IMR-90 (cell line): ENCODE data around the gene SPPL2B. TPM values are rescaled to one million over a fixed set of nuclear protein-coding genes. Genes with fewer than 3 reads are reported as not detected.
A peak's percentile ranks its signal among the peaks of the same experiment; 100 is the strongest.

Experiments used
- ATAC-seq: fragments of 200-7000 bp; cut with Tn5 transposase; 2 replicates; pipeline ENCODE4 v1.9.1; 2020; ENCODE audit warnings: low read depth, mild to moderate bottlenecking, moderate library complexity
- BruUV-seq: library from RNA; stranded (reverse); fragments of 400-500 nt; replicated peaks from 2 replicates; lab custom pipeline; 2021; lab: Mats Ljungman, UMichigan
- CTCF ChIA-PET: fragments of 300-600 bp; formaldehyde crosslinking; extraction: SDS; loops from one replicate; lab custom pipeline; 2021; ENCODE audit warnings: antibody characterized with exemption; lab: Yijun Ruan, JAX
- POLR2A ChIA-PET: fragments of 300-600 bp; sonication (Branson Sonifier 250); formaldehyde crosslinking; loops from one replicate; lab custom pipeline; 2022; ENCODE audit warnings: antibody characterized with exemption; ENCODE audit not compliant: unreplicated experiment; lab: Charles Lee
- DNase-seq: peaks from one replicate; pipeline ENCODE4 v3.0.0; 2013
- H2AFZ ChIP-seq: replicated peaks from 2 replicates; pipeline ENCODE3; 2013; ENCODE audit warnings: low read length, mild to moderate bottlenecking; ENCODE audit not compliant: poor library complexity
- H2AK5ac ChIP-seq: 2 replicates; pipeline ENCODE4 v1.6.1; 2013; ENCODE audit warnings: low read depth, low read length, inconsistent platforms
- H2AK9ac ChIP-seq: replicated peaks from 2 replicates; pipeline ENCODE3; 2013; ENCODE audit warnings: mild to moderate bottlenecking, low read depth, low read length, moderate library complexity; ENCODE audit not compliant: poor library complexity
- H2BK120ac ChIP-seq: 2 replicates; pipeline ENCODE4 v1.6.1; 2013; ENCODE audit warnings: low read depth, low read length, inconsistent platforms
- H2BK15ac ChIP-seq: 3 replicates; pipeline ENCODE4 v1.6.1; 2013; ENCODE audit warnings: low read depth, low read length, inconsistent platforms
- H2BK20ac ChIP-seq: 2 replicates; pipeline ENCODE4 v1.6.1; 2013; ENCODE audit warnings: low read depth, mild to moderate bottlenecking, inconsistent platforms, low read length, moderate library complexity
- H2BK5ac ChIP-seq: 2 replicates; pipeline ENCODE4 v1.6.1; 2013; ENCODE audit warnings: mild to moderate bottlenecking, low read depth, low read length, inconsistent platforms; ENCODE audit not compliant: poor library complexity, severe bottlenecking
- H3K14ac ChIP-seq: replicated peaks from 2 replicates; pipeline ENCODE4 v1.6.1; 2013; ENCODE audit warnings: low read depth, low read length, inconsistent platforms
- H3K18ac ChIP-seq: 2 replicates; pipeline ENCODE4 v1.6.1; 2013; ENCODE audit warnings: low read depth, low read length, control low read depth
- H3K23ac ChIP-seq: 2 replicates; pipeline ENCODE4 v1.6.1; 2013; ENCODE audit warnings: low read depth, low read length, inconsistent platforms
- H3K27ac ChIP-seq: 2 replicates; pipeline ENCODE4 v1.5.1; 2013; ENCODE audit warnings: mild to moderate bottlenecking, control low read depth, low read length; ENCODE audit not compliant: insufficient read depth
- H3K27me3 ChIP-seq: 2 replicates; pipeline ENCODE4 v1.6.1; 2013; ENCODE audit warnings: low read length; ENCODE audit not compliant: control insufficient read depth, insufficient read depth
- H3K36me3 ChIP-seq: 2 replicates; pipeline ENCODE4 v1.6.1; 2013; ENCODE audit warnings: low read length, mixed read lengths; ENCODE audit not compliant: control insufficient read depth, insufficient read depth
- H3K4ac ChIP-seq: 2 replicates; pipeline ENCODE4 v1.6.1; 2013; ENCODE audit warnings: low read depth, low read length, inconsistent platforms
- H3K4me1 ChIP-seq: 2 replicates; pipeline ENCODE4 v1.6.1; 2013; ENCODE audit warnings: low read length, mixed read lengths; ENCODE audit not compliant: control insufficient read depth, insufficient read depth
- H3K4me2 ChIP-seq: 2 replicates; pipeline ENCODE4 v1.6.1; 2013; ENCODE audit warnings: low read depth, mild to moderate bottlenecking, control low read depth, low read length, moderate library complexity
- H3K4me3 ChIP-seq: 2 replicates; pipeline ENCODE4 v1.5.1; 2013; ENCODE audit warnings: low read depth, mild to moderate bottlenecking, control low read depth, low read length, moderate library complexity; ENCODE audit not compliant: insufficient read depth
- H3K56ac ChIP-seq: 2 replicates; pipeline ENCODE4 v1.6.1; 2013; ENCODE audit warnings: low read length, inconsistent platforms; ENCODE audit not compliant: insufficient read depth; ENCODE audit errors: extremely low read depth
- H3K79me1 ChIP-seq, 2 experiments: 2 replicates each; pipeline ENCODE4 v1.6.1; 2013; ENCODE audit warnings: low read length in 2 of 2, inconsistent platforms in 1 of 2, low read depth in 1 of 2
- H3K9ac ChIP-seq: 2 replicates; pipeline ENCODE4 v1.6.1; 2013; ENCODE audit warnings: low read depth, low read length, control low read depth
- H3K9me1 ChIP-seq: 2 replicates; pipeline ENCODE4 v1.6.1; 2013; ENCODE audit warnings: low read length, inconsistent platforms; ENCODE audit not compliant: insufficient read depth
- H3K9me3 ChIP-seq: 2 replicates; pipeline ENCODE4 v1.6.1; 2013; ENCODE audit warnings: low read length; ENCODE audit not compliant: control insufficient read depth, insufficient read depth
- H4K20me1 ChIP-seq: 2 replicates; pipeline ENCODE4 v1.6.1; 2013; ENCODE audit warnings: low read length, inconsistent platforms; ENCODE audit not compliant: insufficient read depth
- H4K5ac ChIP-seq: 2 replicates; pipeline ENCODE4 v1.6.1; 2013; ENCODE audit warnings: mild to moderate bottlenecking, low read depth, low read length, control low read depth
- H4K8ac ChIP-seq, 2 experiments: 2 replicates each; pipeline ENCODE4 v1.6.1; 2013; ENCODE audit warnings: low read depth in 2 of 2, low read length in 2 of 2, control low read depth in 1 of 2, inconsistent platforms in 1 of 2
- H4K91ac ChIP-seq: 2 replicates; pipeline ENCODE4 v1.6.1; 2013; ENCODE audit warnings: low read depth, low read length, inconsistent platforms; ENCODE audit not compliant: insufficient read depth
- CHD1 ChIP-seq: IDR thresholded peaks from 2 replicates; pipeline ENCODE4 v1.6.1; 2012; ENCODE audit warnings: low read depth, low read length, improper control_type of control experiment
- ELK1 ChIP-seq: fragments of 150-350 bp; IDR thresholded peaks from 2 replicates; pipeline ENCODE4 v1.6.1; 2016; ENCODE audit warnings: low read depth, mild to moderate bottlenecking, low read length, moderate library complexity, borderline replicate concordance
- FOS ChIP-seq: fragments of 150-350 bp; IDR thresholded peaks from 2 replicates; pipeline ENCODE4 v1.6.1; 2016; ENCODE audit warnings: low read depth, low read length
- MAFK ChIP-seq: IDR thresholded peaks from 2 replicates; pipeline ENCODE4 v1.6.1; 2012; ENCODE audit warnings: low read depth, low read length, improper control_type of control experiment
- MAZ ChIP-seq: IDR thresholded peaks from 2 replicates; pipeline ENCODE4 v1.6.1; 2012; ENCODE audit warnings: low read depth, mild to moderate bottlenecking, low read length, improper control_type of control experiment, moderate library complexity, borderline replicate concordance
- MXI1 ChIP-seq: IDR thresholded peaks from 2 replicates; pipeline ENCODE4 v1.6.1; 2012; ENCODE audit warnings: low read depth, mild to moderate bottlenecking, low read length, moderate library complexity, borderline replicate concordance
- NFE2L2 ChIP-seq: fragments of 150-350 bp; IDR thresholded peaks from 2 replicates; pipeline ENCODE4 v1.6.1; 2016; ENCODE audit warnings: low read depth, mild to moderate bottlenecking, low read length
- POLR2A ChIP-seq: IDR thresholded peaks from 2 replicates; pipeline ENCODE4 v1.6.1; 2012; ENCODE audit warnings: mild to moderate bottlenecking, low read depth, low read length
- RAD21 ChIP-seq: IDR thresholded peaks from 2 replicates; pipeline ENCODE4 v1.6.1; 2012; ENCODE audit warnings: low read length, improper control_type of control experiment
- RCOR1 ChIP-seq: IDR thresholded peaks from 2 replicates; pipeline ENCODE4 v1.6.1; 2012; ENCODE audit warnings: mild to moderate bottlenecking, low read length, improper control_type of control experiment; ENCODE audit not compliant: insufficient replicate concordance
- RFX5 ChIP-seq: IDR thresholded peaks from 2 replicates; pipeline ENCODE4 v1.8.0; 2012; ENCODE audit warnings: low read depth, mild to moderate bottlenecking, low read length, moderate library complexity
- USF2 ChIP-seq: fragments of 150-350 bp; IDR thresholded peaks from 2 replicates; pipeline ENCODE4 v1.6.1; 2017; ENCODE audit warnings: mild to moderate bottlenecking, antibody characterized with exemption, low read length, low read depth
- WGBS, 2 experiments: methylation state at CpG; one replicate each; pipeline versions ENCODE4 v1.1.5 to v1.1.7; 2013; ENCODE audit warnings: missing lambda C conversion rate in 2 of 2; ENCODE audit not compliant: insufficient read length in 1 of 2; ENCODE audit errors: extremely low coverage in 2 of 2; 5-methylcytosine and 5-hydroxymethylcytosine counted together
- dilution Hi-C: fragments of 300-500 bp; cut with HindIII; formaldehyde crosslinking; loops from one replicate; pipeline ENCODE4 v1.14.3; 2018; ENCODE audit warnings: low sequenced_read_pairs; ENCODE audit not compliant: unreplicated experiment
- in situ Hi-C: fragments of 300-500 bp; cut with MboI; formaldehyde crosslinking; loops from 3 replicates; pipeline ENCODE4 v1.14.3; 2019; ENCODE audit warnings: low sequenced_read_pairs, inconsistent platforms, mixed read lengths
- intact Hi-C: fragments of 100-400 bp; cut with micrococcal nuclease; formaldehyde crosslinking; loops from 2 replicates; pipeline ENCODE4 v1.10.0; 2022
- polyA plus RNA-seq, 3 experiments: library from polyadenylated mRNA; depleted of rRNA; stranded (reverse); fragments of >200 nt; gene quantifications; 2 replicates each; pipeline ENCODE4 v1.2.3, GENCODE V29; 2012; ENCODE audit warnings: low replicate concordance in 1 of 3
- total RNA-seq: library from RNA; depleted of rRNA; stranded (reverse); fragments of >200 nt; gene quantifications from 2 replicates; pipeline ENCODE4 v1.2.3, GENCODE V29; 2012

Gene SPPL2B
- total and polyA plus RNA-seq, 2 of the 4 experiments (the other 2 are of a cell fraction), result 3.4 to 45.7 TPM

- no peak for TF ChIP-seq MAZ
- no peak for TF ChIP-seq ELK1
- no peak for TF ChIP-seq MAFK
- TF ChIP-seq RFX5, result no peak
- TF ChIP-seq RAD21, result no peak
- TF ChIP-seq NFE2L2, result no peak
- no peak for TF ChIP-seq CHD1
- no peak for TF ChIP-seq MXI1
- TF ChIP-seq POLR2A, result no peak
- no peak for TF ChIP-seq USF2
- no peak for TF ChIP-seq FOS
- TF ChIP-seq RCOR1, result no peak
- Histone ChIP-seq H4K20me1 (no peaks in the 10 kb centered on the region), H3K9me1 (no peaks in the 10 kb centered on the region), H3K36me3 (peaks cover 20% of the 10 kb centered on the region; the same call in 1 of the 2 replicates), H2BK20ac (no peak overlapping the region), H3K4me2 (no peak overlapping the region), H4K5ac (no peak overlapping the region), H3K14ac (no peak overlapping the region), H4K8ac (no peak overlapping the region), H3K18ac (no peak overlapping the region), H3K4me1 (no peaks in the 10 kb centered on the region), H3K4me3 (no peak overlapping the region), H3K27me3 (peaks cover 15% of the 10 kb centered on the region), H2AFZ (no peak overlapping the region), H2AK5ac (no peak overlapping the region), H3K56ac (no peak overlapping the region), H4K91ac (no peak overlapping the region), H3K23ac (no peak overlapping the region), H2BK5ac (no peak overlapping the region), H3K79me1 (no peaks in the 10 kb centered on the region), H3K9me3 (no peaks in the 10 kb centered on the region), H3K4ac (no peak overlapping the region), H2BK120ac (no peak overlapping the region), H3K9ac (no peak overlapping the region), H2AK9ac (peak overlapping the region; percentile 24), H3K27ac (no peak overlapping the region), H2BK15ac (no peak overlapping the region)
- CTCF ChIA-PET, result no interaction called here
- dilution Hi-C loops (no loop called here), in situ Hi-C loops (no loop called here), intact Hi-C loops (no loop called here)
- no TSS peak for BruUV-seq
- DNase-seq (no peak), ATAC-seq (no peak)
- 91% methylated on average over 13 of the region's 24 CpGs; no CpG with 5 or more reads in 1 of the 2 experiments for WGBS, 2 experiments
- POLR2A ChIA-PET, result no interaction called here
These were observed 26.9 kb downstream of the SPPL2B start for GRCh38 chr19:2355168-2356035.
